GM12864 (cell line): Measurements from ENCODE around the gene FZD8.
"Not testable (repeated sequence)": the region's sequence is repeated elsewhere in the genome, so short reads cannot be mapped to it uniquely, and the experiment has no call there.

Experiments
- DNase-seq: peaks from one replicate; pipeline ENCODE4 v3.0.0-alpha.2; 2011; ENCODE audit warnings: low read depth
- H3K4me3 ChIP-seq: 2 replicates; pipeline ENCODE4 v1.5.1; 2011; ENCODE audit warnings: mild to moderate bottlenecking, low read depth, low read length, control low read depth
- TF ChIP-seq, protein P1 (sequence below): IDR thresholded peaks from 2 replicates; pipeline ENCODE4 v1.5.1; 2011; ENCODE audit warnings: low read depth, mild to moderate bottlenecking, moderate library complexity, low read length, control low read depth, inconsistent platforms; ENCODE audit errors: missing control alignments

Gene FZD8, protein sequence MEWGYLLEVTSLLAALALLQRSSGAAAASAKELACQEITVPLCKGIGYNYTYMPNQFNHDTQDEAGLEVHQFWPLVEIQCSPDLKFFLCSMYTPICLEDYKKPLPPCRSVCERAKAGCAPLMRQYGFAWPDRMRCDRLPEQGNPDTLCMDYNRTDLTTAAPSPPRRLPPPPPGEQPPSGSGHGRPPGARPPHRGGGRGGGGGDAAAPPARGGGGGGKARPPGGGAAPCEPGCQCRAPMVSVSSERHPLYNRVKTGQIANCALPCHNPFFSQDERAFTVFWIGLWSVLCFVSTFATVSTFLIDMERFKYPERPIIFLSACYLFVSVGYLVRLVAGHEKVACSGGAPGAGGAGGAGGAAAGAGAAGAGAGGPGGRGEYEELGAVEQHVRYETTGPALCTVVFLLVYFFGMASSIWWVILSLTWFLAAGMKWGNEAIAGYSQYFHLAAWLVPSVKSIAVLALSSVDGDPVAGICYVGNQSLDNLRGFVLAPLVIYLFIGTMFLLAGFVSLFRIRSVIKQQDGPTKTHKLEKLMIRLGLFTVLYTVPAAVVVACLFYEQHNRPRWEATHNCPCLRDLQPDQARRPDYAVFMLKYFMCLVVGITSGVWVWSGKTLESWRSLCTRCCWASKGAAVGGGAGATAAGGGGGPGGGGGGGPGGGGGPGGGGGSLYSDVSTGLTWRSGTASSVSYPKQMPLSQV

GRCh38 chr10:35642035-35642792 lies at the start of gene FZD8:
Gene FZD8, minus strand, starts transcription at chr10:35642296. Its CDS starts 867 bp downstream, at chr10:35641429.
- peak; percentile 27 for DNase-seq
- TF ChIP-seq, protein P1, sequence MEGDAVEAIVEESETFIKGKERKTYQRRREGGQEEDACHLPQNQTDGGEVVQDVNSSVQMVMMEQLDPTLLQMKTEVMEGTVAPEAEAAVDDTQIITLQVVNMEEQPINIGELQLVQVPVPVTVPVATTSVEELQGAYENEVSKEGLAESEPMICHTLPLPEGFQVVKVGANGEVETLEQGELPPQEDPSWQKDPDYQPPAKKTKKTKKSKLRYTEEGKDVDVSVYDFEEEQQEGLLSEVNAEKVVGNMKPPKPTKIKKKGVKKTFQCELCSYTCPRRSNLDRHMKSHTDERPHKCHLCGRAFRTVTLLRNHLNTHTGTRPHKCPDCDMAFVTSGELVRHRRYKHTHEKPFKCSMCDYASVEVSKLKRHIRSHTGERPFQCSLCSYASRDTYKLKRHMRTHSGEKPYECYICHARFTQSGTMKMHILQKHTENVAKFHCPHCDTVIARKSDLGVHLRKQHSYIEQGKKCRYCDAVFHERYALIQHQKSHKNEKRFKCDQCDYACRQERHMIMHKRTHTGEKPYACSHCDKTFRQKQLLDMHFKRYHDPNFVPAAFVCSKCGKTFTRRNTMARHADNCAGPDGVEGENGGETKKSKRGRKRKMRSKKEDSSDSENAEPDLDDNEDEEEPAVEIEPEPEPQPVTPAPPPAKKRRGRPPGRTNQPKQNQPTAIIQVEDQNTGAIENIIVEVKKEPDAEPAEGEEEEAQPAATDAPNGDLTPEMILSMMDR: peak; percentile 8
- H3K4me3 ChIP-seq: peak within 1 kb of the TSS; percentile 58

DNA sequence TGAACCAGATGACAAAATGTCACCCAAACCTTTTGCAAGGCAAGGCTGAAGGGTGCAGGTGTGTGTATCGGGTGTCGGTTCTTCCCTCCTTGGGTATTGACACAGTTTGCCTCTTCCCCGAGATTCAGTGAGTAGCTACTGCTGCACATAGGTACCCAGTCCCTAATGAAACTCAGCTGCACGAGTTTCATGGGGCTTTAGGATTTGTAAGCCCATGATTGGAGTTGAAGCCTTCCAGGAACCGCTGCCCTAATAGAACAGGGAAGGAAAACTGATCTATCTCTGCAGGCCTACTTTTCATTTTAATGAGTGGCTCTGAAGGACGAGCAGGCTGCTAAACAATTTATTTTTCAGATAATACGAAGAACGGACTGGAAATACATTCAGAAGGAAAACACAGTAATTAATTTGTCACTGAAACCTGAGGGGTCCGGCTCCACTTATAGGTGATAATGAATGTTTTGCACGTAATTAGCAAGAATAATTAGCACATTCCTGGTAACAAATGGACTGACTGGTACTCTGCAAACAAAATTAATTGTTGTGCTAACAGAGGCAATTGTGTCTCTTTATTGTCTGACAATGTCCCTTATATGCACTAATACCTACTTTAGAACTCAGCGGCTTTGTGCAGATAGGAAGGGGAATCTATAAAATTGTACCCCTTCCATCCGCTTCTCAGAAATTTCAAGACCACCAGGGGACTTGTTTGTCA lies 49.6 kb upstream of the FZD8 start:
- no peak overlapping the region for H3K4me3 ChIP-seq
- TF ChIP-seq, protein P1: no peak
- no peak for DNase-seq

DNA sequence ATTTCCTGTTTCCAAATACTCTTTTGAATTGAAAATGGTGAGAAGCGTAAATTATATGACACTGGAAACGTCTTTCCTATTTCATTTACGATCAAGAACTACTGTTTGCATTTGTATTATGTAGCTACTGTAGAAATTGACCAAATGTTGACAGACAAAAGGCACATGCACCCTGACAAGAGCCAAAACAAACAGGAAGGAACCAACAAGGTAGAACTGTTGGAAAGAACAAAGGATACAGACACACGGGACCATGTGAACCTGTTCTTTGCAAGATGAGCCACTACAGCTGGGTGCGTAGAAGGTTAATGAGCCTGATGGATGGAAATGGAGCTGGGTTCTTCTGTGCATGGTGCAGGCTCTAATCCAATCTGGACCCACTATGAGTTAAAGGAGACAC lies 48.4 kb upstream of the FZD8 start:
- no peak for DNase-seq
- TF ChIP-seq, protein P1: no peak

GRCh38 chr10:35685858-35686257 lies 43.8 kb upstream of the FZD8 start:
- not testable (repeated sequence) for DNase-seq, H3K4me3 ChIP-seq

More for the DNA sequence above, 48.4 kb upstream of the FZD8 start:
- no peak overlapping the region for H3K4me3 ChIP-seq

DNA sequence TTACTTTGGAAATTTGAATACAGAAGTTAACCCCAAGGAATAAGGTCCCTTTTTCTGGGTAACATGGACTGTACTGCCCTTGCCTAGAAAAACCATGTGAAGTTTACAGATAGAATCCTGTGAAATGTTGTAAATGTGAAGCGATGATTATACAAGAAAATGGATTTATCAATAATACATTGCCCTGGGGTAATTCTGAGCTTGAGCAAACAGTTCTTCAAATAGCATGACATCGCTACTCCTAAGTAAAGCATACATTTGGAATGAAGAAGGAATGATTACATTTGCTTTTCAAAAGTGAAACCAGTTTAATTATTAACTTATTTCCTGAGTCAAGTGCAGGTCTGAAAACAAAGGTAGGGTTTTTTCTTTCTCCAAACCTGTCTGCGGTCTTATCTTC lies 43.3 kb upstream of the FZD8 start:
- no peak overlapping the region for H3K4me3 ChIP-seq
- DNase-seq: no peak
- TF ChIP-seq, protein P1: no peak

- DNase-seq: no peak
- no peak overlapping the region for H3K4me3 ChIP-seq
- TF ChIP-seq, protein P1: no peak
These were observed 42.5 kb upstream of the FZD8 start for GRCh38 chr10:35684586-35684985.
